Ovary (tissue), 9 donors: ENCODE measurements around the gene WDR35. TPM values are rescaled to one million over a fixed set of nuclear protein-coding genes. Genes with fewer than 3 reads are reported as not detected.
"Not testable (repeated sequence)": the region's sequence is repeated elsewhere in the genome, so short reads cannot be mapped to it uniquely, and the experiment has no call there.

Source experiments
- DNase-seq, 5 donors: peaks; one replicate each; pipeline ENCODE4 v3.0.0-alpha.2; 2019 to 2020
- H3K27ac ChIP-seq, 2 donors: fragments of 200-600 bp; one replicate each; pipeline versions ENCODE4 v1.5.1 to v1.8.0; 2019 to 2022
- H3K27me3 ChIP-seq: fragments of 200-600 bp; one replicate; pipeline ENCODE4 v1.8.0; 2022
- H3K36me3 ChIP-seq: fragments of 200-600 bp; sonication (generic); one replicate; pipeline ENCODE4 v1.5.1; 2019
- H3K4me1 ChIP-seq: one replicate; pipeline ENCODE4 v1.8.1; 2013; ENCODE audit warnings: mild to moderate bottlenecking, moderate library complexity; ENCODE audit not compliant: insufficient read depth
- H3K4me3 ChIP-seq: fragments of 200-600 bp; sonication (generic); one replicate; pipeline ENCODE4 v1.5.1; 2017
- H3K9me3 ChIP-seq, 2 donors: fragments of 200-600 bp in 1 of 2; sonication (generic) in 1 of 2; one replicate each; pipeline versions ENCODE4 v1.5.1 to v1.8.1; 2013 to 2019; ENCODE audit warnings: mild to moderate bottlenecking in 1 of 2, moderate library complexity in 1 of 2
- EP300 ChIP-seq: sonication (generic); formaldehyde crosslinking; IDR thresholded peaks from one replicate; pipeline ENCODE4 v1.6.1; 2017; ENCODE audit warnings: antibody characterized with exemption
- POLR2A ChIP-seq: fragments of 450-650 bp; IDR thresholded peaks from one replicate; pipeline ENCODE4 v1.6.1; 2017; ENCODE audit warnings: antibody characterized with exemption, mild to moderate bottlenecking, moderate library complexity
- WGBS, 3 donors: extraction: QIAGEN DNeasy Blood & Tissue Kit in 1 of 3; methylation state at CpG; one replicate each; pipeline versions ENCODE4 v1.1.5 to v1.1.7; 2013 to 2017; 5-methylcytosine and 5-hydroxymethylcytosine counted together
- intact Hi-C, 4 donors: fragments of 100-400 bp; cut with DNase I; formaldehyde crosslinking; loops; one replicate each; pipeline versions ENCODE4 v1.11.0 to v1.15.1; 2022 to 2023
- polyA plus RNA-seq, 2 donors: library from polyadenylated mRNA; stranded (reverse); fragments of 200-250 nt in 1 of 2; fragments of 350-450 nt in 1 of 2; fragmentation: Illumina TruSeq in 1 of 2; extraction: RNeasy Lipid Tissue Mini Kit (QIAGEN cat#74804) in 1 of 2; gene quantifications; one replicate each; pipeline ENCODE4 v1.2.3, GENCODE V29; 2013 to 2014
- total RNA-seq, 7 donors: library from RNA; depleted of rRNA in 2 of 7; stranded (reverse); fragments of >200 nt in 2 of 7; fragmentation: NEBNext Ultra II Directional in 3 of 7; extraction: Animal tissue kit (Norgen Biotek cat#: 25700) in 3 of 7; gene quantifications; one replicate each; pipeline versions ENCODE4 v1.1.0 to v1.2.4, GENCODE V29; 2016 to 2023
- TF ChIP-seq, protein P1 (sequence below), 3 donors: fragments of 450-650 bp in 2 of 3; fragments of 200-600 bp in 1 of 3; IDR thresholded peaks; one replicate each; pipeline versions ENCODE4 v1.5.1 to v1.8.0; 2016 to 2022; ENCODE audit warnings: antibody characterized with exemption in 3 of 3, mild to moderate bottlenecking in 1 of 3
- donor health status: DM: no; HTN: no; CAD: no; lungs with moderate emphysema.
- donor health status: DM: no; HTN: no; CAD: no.
- donor health status: Bipolar disorder and iron deficiency.
- donor health status: DM: yes; HTN: yes; CAD: no.
- donor health status: DM: no; HTN: no; CAD: no.
- donor health status: DM: yes; HTN: yes; CAD: no.

WDR35 gene
- total and polyA plus RNA-seq, 9 donors, result 7.1 to 19.3 (median 14.5) TPM

DNA sequence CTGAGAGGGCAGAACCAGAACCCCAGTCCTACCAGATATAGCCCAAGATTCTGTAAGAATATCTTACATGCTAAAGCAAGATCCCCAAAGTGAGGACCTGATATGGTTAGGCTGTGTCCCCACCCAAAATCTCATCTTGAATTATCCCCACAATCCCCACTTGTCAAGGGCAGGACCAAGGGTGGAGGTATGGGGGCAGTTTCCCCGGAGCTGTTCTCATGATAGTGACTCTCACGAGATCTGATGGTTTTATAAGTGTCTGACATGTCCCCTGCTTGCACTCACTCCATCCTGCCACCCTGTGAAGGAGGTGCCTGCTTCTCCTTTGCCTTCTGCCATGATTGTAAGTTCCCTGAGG lies 108.0 kb downstream of the WDR35 start:
- Histone ChIP-seq H3K36me3 (no peaks in the 10 kb centered on the region), H3K4me1 (no peaks in the 10 kb centered on the region), H3K9me3 (no peaks in the 10 kb centered on the region), H3K27me3 (no peaks in the 10 kb centered on the region), H3K27ac (no peak overlapping the region), H3K4me3 (no peak overlapping the region)
- no peak for DNase-seq
- intact Hi-C loops, result no loop called here
- WGBS, 3 donors, result 46 to 77% (median 74%) methylated on average over 2 of the region's 2 CpGs
- TF ChIP-seq POLR2A, result no peak
- TF ChIP-seq EP300, result no peak
- TF ChIP-seq, protein P1, sequence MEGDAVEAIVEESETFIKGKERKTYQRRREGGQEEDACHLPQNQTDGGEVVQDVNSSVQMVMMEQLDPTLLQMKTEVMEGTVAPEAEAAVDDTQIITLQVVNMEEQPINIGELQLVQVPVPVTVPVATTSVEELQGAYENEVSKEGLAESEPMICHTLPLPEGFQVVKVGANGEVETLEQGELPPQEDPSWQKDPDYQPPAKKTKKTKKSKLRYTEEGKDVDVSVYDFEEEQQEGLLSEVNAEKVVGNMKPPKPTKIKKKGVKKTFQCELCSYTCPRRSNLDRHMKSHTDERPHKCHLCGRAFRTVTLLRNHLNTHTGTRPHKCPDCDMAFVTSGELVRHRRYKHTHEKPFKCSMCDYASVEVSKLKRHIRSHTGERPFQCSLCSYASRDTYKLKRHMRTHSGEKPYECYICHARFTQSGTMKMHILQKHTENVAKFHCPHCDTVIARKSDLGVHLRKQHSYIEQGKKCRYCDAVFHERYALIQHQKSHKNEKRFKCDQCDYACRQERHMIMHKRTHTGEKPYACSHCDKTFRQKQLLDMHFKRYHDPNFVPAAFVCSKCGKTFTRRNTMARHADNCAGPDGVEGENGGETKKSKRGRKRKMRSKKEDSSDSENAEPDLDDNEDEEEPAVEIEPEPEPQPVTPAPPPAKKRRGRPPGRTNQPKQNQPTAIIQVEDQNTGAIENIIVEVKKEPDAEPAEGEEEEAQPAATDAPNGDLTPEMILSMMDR (IDR thresholded peaks at IDR 0.05), result no peak

DNA sequence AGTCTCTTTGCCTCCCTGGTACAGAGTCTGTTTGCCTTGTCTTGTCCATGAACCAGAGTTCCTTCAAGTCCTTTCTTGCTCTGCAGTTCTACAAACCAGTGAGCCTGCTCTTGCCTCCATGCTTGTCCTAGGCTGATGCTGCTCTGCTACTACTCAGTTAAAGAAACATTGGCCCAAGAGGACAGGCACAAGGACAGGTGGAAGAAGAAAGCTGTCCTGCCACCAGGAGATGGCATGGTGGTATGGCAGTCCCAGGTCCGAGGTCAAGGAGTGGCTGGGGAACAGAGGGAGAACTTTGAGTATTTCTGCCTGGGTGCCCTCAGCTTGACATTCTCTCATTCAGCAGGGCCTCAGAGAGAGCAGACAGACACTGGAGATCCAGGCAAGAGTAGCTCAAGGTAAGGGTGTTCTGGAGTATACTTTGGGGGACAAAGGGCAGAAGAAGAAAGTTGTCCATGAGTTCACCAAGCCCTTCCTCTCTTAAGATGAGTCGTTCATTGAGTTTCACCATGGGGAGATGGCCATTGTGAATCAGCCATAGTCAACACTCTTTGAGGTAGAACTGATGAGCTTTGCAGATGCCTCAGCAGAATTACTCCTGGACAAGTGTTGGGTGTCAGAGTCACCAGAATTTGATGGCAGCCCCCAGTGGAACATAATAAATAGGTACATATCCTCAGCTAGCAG lies 108.5 kb downstream of the WDR35 start:
- Histone ChIP-seq H3K36me3 (no peaks in the 10 kb centered on the region), H3K9me3 (no peaks in the 10 kb centered on the region), H3K27ac (no peak overlapping the region), H3K4me3 (no peak overlapping the region), H3K27me3 (no peaks in the 10 kb centered on the region), H3K4me1 (no peaks in the 10 kb centered on the region)
- intact Hi-C loops, result no loop called here
- DNase-seq, result no peak
- WGBS, 3 donors, result 64 to 96% (median 82%) methylated on average over 2 of the region's 2 CpGs
- TF ChIP-seq POLR2A, result no peak
- TF ChIP-seq, protein P1 (IDR thresholded peaks at IDR 0.05), result no peak

DNA sequence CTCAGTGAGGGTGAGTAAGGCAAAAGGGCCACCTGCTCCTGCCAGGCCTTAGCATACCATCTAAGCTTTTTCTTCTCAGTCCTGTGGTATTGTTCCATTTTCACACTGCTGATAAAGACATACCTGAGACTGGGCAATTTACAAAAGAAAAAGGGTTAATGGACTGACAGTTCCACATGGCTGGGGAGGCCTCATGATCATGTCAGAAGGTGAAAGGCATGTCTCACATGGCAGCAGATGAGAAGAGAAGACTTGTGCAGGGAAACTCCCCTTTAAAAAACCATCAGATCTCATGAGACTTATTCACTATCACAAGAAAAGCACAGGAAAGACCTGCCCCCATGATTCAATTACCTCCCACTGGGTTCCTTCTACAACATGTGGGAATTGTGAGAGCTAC lies 109.7 kb downstream of the WDR35 start:
- H3K36me3 ChIP-seq, intact Hi-C loops, H3K9me3 ChIP-seq, H3K27ac ChIP-seq, DNase-seq, H3K4me3 ChIP-seq, H3K27me3 ChIP-seq, H3K4me1 ChIP-seq: not testable (repeated sequence)

DNA sequence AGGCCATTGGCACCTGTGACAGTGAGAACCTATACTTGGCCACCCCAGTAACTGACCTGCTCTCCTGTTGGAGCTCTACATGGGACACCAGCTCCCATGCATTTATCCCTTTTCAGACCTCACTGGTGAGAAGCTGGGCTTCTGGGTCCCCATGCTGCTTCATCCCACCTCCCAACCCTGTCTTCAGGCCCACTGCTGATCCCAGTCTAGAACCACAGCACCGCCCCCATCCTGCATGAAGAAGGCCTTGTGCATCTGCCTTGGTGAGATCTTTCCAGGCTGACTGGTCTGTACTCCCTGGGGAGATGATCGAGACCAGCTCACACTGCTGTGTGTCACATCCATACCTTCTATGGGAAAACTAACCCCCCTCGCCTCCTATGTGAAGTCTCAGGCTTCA lies 110.8 kb downstream of the WDR35 start:
- intact Hi-C loops, result no loop called here
- Histone ChIP-seq H3K27ac (no peak overlapping the region), H3K36me3 (no peaks in the 10 kb centered on the region), H3K27me3 (no peaks in the 10 kb centered on the region), H3K4me1 (no peaks in the 10 kb centered on the region), H3K9me3 (no peaks in the 10 kb centered on the region), H3K4me3 (no peak overlapping the region)
- no peak for DNase-seq
- 78 to 93% (median 81%) methylated on average over 3 of the region's 3 CpGs for WGBS, 3 donors
- TF ChIP-seq POLR2A (no peak), EP300 (no peak)
- TF ChIP-seq, protein P1 (IDR thresholded peaks at IDR 0.05), result no peak

DNA sequence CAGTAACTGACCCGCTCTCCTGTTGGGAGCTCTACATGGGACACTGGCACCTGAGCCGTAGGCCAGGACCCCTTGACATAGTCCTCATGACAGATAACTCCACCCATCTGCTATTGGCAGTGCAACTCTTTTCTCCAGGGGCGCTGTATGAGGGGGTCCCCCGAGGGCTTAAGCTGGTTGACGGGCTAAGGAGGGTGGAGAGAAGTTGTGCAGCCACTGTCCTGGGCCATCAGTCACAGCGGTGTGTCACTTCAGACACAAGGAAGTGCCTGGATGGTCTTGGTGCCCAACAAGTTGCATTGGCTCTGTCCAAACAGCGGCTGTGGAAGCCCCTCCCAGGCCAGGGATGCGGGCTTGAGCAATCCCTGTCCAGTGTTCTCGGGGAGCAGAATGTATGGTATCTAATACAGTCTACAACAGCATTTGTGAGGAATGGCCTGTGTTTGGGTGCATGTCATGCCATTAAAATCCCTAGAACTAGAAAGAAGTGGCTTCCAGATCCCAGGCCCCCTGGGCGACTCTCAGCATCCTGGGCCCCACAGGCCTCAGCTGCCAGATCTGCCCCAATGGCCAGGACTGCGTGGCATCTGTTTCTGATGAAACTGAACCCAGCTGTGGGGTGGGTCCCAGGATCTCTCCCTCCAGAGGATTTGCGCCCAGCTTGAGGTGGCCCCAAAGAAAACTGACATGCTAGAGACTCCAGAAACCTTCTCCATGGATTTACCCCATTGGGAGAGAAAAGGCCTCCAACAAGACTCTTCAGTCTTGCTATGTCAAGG lies 111.4 kb downstream of the WDR35 start:
- no peaks in the 10 kb centered on the region for H3K27me3 ChIP-seq
- WGBS, 3 donors, result 92 to 99% (median 96%) methylated on average over 12 of the region's 12 CpGs
- no peak for DNase-seq
- intact Hi-C loops, result no loop called here
- H3K27ac ChIP-seq, result no peak overlapping the region
- no peak overlapping the region for H3K4me3 ChIP-seq
- H3K36me3 ChIP-seq, result no peaks in the 10 kb centered on the region
- no peaks in the 10 kb centered on the region for H3K9me3 ChIP-seq
- H3K4me1 ChIP-seq, result no peaks in the 10 kb centered on the region
- no peak for TF ChIP-seq POLR2A
- TF ChIP-seq, protein P1 (IDR thresholded peaks at IDR 0.05), result no peak
- no peak for TF ChIP-seq EP300
